Hematopoietic multipotent progenitor cell treated with erythropoietin and hydrocortisone succinate and interleukin-3 and kit ligand, for 8 days (in vitro differentiated cells): ENCODE measurements around the gene NYNRIN.
"Not testable (repeated sequence)": the region's sequence is repeated elsewhere in the genome, so short reads cannot be mapped to it uniquely, and the experiment has no call there.

Experiments used
- DNase-seq: peaks from one replicate; pipeline ENCODE4 v3.0.0-alpha.2; 2015

Gene NYNRIN

DNA sequence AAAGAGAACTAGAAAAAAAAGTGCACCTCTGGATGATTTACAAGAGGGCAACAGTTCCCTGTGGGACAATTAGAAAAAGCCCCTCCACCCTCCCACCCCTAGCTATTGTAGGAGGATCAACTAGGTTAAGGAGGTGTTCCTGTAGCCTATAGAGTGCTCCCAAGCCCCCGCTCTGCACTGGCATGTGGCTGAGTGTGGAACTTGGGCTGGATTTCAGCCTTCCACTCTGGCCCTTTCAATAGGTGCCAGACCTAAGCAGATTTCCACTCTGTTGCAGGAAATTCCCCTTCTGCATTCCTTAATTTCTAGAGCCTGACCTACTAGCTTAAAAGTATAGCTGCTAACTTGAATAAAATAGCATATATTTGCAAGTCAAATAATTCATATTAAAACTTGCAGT, 28.1 kb upstream of the NYNRIN start:
- no peak for DNase-seq

DNA sequence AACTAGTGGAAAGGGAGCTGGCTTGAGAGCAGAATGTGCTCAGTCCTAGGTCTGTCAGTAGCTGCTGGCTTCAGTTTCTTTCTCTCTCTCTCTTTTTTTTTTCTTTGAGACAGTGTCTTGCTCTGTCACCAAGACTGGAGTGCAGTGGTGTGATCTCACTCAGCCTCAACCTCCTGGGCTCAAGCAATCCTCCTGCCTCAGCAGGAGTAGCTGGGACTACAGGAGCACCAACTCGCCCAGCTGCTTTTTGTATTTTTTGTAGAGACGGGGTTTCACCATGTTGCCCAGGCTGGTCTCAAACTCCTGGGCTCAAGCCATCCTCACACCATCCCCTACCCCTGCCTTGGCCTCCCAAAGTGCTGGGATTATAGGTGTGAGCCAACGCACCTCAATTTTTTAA, 27.2 kb upstream of the NYNRIN start:
- DNase-seq = not testable (repeated sequence)

DNA sequence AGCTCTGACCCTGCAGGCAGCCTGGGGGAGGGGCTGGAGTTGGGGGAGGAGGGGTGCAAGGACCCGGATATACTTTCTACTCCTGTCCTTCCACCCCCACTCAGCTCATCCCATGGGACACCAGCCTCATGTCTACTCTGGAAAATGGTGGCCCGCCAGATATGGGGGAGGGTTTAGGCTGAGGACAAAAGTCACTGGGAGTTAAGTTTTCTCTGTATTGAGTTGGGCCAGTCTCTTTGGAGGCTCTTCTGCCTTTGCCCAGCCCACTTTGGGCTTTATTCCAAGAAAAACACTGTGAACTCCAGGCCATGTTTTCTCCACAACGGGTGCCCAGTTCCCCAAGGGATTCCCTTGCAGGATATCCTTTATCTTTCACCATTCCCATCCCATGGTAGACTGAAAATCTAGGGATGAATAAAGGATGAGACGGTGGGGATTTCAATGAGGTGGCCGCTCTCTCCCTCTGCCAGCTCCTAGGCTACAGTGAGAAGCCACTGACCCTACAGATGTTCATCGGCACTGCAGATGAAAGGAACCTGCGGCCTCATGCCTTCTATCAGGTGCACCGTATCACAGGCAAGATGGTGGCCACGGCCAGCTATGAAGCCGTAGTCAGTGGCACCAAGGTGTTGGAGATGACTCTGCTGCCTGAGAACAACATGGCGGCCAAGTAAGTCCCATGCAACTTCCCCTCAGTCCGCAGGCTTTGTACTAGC, 25.9 kb upstream of the NYNRIN start:
- no peak for DNase-seq

DNA sequence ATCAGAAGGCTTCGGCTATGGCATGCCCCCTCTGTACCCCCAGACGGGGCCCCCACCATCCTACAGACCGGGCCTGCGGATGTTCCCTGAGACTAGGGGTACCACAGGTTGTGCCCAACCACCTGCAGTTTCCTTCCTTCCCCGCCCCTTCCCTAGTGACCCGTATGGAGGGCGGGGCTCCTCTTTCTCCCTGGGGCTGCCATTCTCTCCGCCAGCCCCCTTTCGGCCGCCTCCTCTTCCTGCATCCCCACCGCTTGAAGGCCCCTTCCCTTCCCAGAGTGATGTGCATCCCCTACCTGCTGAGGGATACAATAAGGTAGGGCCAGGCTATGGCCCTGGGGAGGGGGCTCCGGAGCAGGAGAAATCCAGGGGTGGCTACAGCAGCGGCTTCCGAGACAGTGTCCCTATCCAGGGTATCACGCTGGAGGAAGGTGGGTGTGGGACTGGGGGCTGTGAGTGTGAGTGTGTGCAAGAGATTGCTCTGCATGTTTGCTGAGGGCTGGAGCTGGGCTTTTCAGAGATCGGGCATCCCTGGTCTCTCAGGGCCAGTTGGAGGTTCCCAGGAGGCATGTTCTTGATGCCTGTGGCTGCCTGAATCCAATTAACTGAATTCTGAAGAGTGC, 22.2 kb upstream of the NYNRIN start:
- no peak for DNase-seq

DNA sequence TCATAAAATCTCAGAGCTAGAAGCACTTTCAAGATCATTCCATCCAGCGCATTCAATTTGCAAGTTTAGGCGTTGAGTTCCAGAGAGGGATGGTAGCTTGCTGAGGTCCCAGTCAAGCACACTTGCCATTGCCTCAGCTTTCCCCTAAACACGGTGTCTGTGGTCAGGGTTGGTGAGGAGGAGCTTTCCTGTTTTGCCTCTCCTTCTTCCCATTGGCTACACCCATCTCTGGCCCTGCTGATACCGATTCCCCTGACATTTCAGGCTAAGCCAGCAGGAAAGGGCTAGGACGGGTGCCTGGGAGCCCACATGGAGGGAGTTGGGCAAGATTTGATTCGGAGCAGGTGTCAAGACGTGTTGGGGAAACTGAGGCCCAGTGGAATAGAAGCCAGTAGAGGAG, 21.7 kb upstream of the NYNRIN start:
- peak; percentile 52 for DNase-seq

DNA sequence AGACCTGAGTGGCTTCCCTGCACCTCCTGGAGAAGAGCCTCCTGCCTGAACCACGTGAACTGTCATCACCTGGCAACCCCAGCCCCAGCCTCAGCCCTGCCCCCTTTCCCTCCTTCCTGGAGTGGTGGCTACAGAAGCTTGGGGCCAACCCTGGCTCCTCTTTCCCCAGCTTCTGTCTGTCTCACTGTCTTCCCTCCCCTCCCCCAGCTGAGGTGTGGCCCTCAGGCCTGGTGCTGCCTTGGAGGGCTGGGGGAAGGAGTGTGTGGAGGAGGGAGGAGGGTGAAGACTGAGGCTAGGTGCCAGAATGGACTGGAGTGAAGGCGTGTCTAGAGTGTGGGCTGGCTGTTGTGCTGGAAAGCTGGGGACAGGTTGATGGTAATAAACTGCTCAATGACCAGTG, 21.1 kb upstream of the NYNRIN start:
- DNase-seq = peak; percentile 77

DNA sequence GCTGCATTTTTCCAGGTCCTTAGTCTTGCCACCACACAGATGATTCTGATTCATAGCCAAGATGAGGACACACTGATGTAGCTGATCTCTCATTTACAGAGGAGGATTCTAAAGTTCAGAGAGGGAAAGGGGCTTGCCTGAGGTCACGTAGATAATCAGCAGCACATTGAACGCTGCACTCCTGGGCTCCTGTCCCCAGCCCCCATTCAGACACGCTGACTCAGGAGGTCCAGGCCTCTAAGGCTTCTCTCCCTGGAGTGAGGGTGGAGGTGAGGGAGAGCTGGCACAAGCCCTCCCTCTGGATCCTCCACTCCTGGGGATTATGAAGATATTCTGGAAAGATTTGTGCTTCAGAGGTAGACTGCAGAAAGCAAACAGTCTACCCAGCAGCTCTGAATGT, 20.5 kb upstream of the NYNRIN start:
- DNase-seq = no peak

DNA sequence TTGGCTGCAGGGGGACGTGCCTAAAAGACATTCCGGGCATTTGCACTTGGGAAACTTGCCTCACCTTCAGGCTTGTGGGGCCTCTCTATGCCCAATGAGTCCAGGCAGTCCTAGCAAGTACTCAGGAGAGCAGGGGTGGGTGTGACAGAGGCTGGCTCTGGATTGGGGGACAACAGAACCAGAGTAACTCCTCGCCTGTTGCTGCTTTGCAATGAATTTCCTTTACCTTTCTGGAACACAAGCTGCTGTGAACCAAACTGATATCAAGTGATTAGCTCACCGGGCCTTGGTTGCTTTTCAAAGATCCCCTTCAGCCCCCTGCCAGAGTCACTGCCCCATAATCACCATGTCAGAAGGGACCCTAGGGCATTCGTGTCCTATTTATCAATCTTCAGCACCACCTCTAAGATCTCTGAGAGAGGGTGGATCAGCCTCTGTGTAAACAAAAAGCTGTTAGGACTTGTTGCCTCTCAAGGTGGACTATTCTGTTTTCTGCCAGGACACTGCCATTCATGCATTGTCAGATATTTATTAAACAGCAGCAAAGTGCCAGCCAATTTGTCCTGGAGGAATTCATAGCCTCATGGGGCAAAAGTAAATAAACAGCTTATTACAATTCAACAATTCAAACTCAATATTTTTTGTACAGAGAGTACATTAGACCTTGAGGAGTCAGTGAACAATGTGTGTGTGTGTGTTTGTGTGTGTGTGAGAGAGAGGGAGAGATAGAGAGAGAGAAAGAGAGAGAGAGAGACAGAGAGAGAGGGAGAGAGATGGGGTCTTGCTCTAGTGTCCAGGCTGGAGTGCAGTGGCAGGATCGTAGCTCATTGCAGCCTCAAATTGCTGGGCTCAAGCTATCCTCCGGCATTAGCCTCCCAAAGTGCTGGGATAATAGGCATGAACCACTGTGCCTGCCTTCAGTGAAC, 19.6 kb upstream of the NYNRIN start:
- no peak for DNase-seq

DNA sequence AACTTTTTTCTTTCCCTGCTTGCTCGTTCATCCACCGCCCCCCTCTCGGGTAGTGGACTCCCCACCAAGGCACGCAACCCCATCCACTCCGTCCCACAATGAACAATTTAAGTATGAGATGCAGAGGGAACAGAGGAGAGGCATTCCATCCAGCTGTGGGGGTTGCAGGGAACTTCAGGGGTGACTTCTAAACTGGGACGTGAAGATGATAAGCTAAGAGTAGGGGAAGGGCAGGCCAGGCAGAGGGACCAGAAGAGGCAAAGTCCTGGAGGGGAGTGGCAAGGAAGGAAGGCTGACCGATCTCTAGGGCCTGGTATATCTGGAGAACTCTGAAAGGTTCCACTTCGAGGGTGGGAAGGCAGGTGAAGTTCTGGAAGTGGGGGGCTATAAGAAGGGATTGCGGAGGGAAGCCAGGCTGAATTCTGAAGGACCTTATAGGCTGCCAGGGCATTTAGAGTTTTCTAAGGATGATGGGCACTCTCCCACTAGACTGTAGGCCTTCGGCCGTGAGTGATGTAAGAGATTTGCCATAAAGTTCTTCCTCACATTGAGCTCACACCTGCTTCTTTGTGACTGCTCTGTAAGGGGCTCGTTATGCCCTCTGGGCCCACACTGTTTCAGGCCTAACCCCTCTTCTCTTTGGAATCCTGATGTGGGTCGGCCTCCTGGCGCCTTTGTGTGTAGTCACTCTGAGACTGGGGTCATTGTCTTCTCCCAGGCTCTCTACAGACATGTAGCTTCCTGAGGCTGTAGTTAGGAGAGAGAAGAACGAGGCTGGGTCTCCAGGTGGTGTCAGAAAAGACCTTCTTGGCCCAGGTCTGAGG, 18.7 kb upstream of the NYNRIN start:
- no peak for DNase-seq

DNA sequence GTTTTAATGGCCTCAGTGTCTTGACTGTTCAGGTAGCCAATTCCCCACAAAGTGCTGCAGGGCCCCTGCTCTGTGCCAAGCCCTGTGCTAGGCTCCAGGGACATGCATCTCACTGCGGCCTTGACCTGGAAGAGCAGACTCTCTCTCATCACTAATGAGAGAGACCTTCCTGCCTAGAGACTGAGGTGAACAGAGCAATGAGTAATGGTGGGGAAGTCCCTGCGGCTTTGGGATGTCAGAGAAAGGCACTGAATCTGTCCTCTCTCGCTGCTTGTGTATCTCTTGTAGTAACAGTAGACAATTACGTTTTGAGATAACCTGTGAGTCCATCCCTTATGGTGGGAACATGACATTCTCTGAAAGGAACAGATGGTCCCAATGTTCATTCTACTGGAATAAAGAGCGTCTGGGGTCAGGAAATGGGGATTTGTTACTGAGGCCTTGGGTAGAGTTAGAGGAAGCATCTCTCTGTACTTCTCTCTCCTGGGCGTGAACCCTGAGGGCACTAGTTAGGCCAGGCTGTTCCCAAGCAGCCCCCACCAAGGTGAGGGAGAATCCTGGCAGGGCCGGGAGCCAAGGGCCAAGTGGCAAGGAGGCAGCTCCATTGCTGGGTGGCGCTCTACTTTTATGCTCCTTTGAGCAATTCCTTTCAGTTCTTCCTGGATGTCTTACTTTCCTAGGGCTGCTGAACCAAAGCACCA, 17.3 kb upstream of the NYNRIN start:
- no peak for DNase-seq

DNA sequence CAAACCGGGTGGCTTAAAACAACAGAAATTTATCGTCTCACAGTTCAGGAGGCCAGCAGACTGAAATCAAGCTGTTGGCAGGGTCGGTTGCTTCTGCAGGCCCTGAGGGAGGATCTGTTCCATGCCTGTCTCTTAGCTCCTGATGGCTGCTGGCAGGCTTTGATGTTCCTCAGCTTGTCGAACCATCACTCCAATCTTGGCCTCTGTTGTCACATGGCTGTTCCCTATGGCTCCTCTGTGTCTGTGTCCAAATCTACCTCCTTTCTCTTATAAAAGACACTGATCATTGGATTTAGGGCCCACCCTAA, 16.8 kb upstream of the NYNRIN start:
- DNase-seq = no peak

DNA sequence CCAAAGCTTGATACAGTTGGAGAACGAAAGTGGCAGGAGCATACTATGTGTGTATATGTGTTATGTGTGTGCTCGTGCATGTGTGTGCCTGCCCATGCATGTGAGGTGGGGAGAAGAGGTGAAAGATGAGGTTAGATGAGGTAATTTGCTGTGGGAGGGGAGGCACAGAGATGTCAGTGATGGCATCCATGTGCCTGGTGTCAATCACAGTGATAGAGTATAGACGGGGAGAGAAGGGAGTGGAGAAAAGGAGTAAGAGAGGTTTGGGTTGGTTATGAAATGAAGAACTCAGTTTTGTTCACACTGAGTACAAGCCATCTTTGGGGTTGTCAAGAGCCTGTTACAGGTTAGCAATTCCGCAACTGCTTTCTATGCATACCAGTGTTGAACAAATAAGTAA, 14.6 kb upstream of the NYNRIN start:
- no peak for DNase-seq

DNA sequence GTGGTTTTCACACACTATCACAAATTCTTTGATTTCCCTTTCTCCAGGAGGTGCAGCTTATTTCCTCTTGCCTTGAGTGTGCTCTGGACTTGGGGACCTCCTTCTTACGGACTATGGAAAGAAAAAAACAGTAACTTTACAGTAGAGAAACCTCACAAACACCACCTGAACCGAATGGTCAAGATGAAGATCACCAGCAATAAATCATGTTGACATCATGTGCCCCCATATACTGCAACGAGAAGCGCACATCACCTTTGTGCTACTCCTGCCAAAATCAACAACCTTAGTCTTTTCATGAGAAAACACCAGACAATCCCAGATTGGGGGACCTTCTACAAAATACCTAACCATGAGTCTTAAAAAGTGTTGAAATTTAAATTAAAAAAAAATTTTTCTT, 13.3 kb upstream of the NYNRIN start:
- DNase-seq = no peak

DNA sequence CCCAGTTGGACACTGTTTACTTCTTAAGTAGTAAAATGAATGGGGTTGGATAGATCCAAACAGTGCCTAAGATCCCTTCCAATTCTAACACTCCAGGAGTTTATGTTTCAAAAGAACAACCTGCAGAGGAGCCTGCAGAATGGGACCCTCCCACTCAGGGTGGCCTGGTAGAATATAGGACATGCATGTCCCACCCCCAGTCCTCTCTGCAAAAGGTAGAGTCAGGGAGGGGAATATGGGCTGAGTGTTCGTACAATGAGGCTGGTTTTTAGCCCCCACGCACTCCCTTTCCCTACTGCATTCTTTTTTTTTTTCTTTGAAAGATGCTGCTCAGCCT, 11.8 kb upstream of the NYNRIN start:
- no peak for DNase-seq

DNA sequence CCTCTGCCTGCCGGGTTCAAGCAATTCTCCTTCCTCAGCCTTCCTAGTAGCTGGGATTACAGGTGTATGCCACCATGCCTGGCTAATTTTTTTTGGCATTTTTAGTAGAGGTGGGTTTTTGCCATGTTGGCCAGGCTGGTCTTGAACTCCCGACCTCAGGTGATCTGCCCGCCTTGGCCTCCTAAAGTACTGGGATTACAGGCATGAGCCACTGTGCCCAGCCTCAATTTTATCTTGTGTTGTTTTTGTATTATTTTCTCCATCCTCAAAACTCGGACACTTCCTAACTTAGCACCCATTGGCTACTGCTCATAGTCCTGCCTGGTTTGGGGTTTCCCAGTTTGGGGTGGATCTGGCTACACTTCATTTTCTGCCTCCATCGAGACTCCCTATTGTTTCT, 11.2 kb upstream of the NYNRIN start:
- DNase-seq = not testable (repeated sequence)

DNA sequence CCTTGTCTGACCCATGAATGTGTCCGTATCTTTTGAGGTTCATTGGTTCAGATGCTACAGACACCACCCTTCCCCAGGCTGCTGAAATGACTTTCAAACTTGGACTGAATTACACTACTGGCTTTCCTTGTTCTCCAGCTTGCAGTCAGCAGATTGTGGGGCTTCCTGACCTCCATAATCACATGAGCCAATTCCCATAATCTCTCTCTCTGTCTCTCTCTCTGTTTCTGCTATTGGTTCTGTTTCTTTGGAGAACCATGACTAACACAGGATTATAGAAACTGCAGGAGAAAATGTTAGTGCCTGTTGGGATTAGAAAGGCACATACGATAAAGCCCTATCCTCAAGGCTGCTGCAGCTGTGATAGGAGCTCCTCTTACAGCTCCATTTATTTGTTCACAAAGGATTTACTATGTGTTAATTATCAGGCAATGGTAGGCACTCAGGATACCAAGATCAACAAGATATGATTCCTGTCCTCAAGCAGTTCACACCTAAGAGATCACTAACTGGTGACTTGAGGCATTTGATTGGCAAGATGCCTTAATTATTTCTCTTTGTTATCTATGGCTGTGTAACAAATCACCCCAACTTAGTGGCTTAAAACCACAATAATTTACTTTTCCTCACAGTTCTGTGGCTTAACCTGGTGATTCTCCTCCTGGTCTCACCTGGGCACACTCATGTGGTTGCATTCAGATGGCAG, 10.2 kb upstream of the NYNRIN start:
- no peak for DNase-seq

DNA sequence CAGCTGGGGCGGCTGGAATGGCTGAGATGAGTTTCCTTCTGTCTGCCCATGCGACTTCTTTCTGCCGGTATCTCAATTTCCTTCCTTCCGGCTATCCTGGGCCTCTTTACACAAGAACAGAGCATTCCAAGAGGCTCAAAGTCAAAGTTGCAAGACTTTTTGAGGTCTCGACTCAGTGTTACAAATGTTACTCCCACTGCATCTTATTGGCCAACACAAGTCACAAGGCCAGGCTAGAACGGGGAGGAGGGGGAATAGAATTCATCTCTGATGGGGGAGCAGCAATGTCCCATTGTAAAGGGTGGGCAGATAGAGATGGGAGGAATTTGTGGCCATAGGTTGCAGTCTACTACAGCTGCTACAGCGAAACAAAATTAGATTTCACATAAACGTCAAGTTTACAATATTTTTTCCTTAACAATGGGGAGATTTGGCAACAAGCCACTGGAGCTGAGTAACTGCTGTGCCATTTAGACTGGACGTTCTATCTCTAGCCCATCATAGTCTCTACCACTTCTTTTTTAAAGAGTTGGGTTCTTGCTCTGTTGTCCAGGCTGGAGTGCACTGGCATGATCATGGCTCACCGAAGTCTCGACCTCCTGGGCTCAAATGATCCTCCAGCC, 9.5 kb upstream of the NYNRIN start:
- no peak for DNase-seq

DNA sequence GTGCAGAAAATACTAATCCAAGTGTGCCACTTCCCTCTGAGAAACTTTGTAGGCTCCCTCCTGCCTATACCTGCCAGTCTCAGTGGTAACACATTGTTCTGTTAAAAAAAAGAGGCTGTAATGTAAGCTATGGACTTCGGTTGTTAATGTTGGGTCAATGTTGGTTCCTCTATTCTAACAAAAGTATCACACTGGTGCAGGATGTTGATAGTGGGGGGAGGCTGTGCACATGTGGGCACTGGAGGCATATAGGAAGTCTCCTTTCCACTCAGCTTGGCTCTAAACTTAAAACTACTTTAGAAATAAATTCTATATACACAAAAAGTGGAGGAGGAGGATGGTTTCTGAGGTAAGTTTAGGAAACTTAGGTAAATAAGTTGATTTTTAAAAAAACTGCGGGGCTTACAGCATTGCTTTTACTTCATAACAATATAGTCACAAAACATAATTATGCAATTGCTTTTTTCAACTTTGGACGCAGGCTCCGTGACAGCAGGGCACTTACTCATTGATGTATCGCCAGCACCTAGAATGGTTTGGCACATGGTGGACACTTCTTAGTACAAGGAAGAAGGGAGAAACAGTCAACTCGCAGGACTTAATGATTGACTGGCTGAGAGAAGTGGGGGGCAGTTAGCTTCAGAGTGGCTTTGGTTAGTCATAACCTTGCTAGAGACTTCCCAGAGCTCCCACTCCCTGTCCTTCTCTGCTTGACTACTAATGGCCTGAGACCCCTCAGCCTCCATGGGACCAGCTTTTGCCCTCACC, 7.9 kb upstream of the NYNRIN start:
- no peak for DNase-seq

DNA sequence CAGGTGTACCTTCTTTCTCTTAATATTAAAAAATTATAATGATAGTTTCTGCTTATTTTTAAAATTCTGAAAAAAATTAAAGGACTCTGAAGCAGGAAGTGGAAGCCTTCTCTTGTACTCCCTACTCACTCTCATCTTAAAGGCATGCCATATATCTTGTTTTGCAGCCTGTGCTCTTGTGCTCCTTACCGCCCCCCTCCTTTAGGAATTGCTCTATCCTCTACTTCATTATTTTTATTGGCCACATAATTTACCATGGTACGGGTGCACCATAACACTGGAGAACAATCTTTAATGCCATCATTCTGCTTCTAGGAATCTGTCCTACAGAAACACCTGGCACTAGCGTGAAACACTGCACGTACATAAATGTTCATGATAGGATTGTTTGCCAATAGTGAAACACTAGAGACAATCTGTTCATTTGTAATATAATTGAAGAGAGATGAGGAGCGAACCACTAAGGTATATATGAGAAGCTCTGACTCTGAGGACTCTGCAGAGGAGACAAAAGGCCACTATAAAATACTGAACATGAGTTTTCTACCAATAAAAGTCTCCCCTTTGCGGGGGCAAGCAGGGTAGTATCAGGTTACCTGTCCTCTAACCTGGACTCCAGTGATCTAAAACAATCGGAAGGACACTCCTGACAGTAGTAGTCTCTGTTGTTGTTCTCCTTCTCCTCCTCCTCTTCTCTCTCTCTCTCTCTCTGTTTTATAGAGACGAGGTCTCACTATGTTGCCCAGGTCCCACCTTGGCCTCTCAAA, 6.3 kb upstream of the NYNRIN start:
- peak; percentile 59 for DNase-seq

DNA sequence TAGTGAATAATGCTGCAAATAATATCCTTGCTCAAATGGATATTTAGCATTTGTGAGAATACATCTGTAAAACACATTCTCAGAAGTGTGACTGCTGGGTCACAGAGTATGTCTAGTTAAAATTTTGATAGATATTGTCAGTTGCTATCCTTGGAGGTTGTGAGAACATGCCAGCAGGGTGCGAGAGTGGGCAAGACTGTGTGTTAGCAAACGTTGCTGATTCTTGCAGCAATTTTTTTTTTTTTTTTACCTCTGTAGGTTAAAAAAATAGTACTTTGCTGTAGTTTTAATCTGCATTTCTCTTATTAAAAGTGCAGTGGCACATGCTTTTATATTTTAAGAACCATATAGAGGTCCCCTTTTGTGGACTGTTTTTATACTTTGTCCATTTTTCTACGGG, 4.5 kb upstream of the NYNRIN start:
- peak; percentile 62 for DNase-seq
